NCI-H748 (cell line): ENCODE measurements around the gene STK40.

ENCODE experiments used
- DNase-seq: peaks from one replicate; lab custom pipeline; 2025; ENCODE audit not compliant: unreplicated experiment; lab: John Stamatoyannopoulos, UW

STK40 gene

GRCh38 chr1:36346741-36347370, 38.9 kb downstream of the STK40 start:
- no peak for DNase-seq

GRCh38 chr1:36345353-36345752, 40.4 kb downstream of the STK40 start:
- DNase-seq: no peak

- DNase-seq: no peak
Observed at GRCh38 chr1:36344395-36344680, 41.4 kb downstream of the STK40 start.

- DNase-seq: no peak
Observed at GRCh38 chr1:36343651-36344394, 41.9 kb downstream of the STK40 start.

GRCh38 chr1:36342426-36343185, 43.1 kb downstream of the STK40 start:
- DNase-seq: no peak

- DNase-seq: no peak
Observed at GRCh38 chr1:36341626-36342320, 44.0 kb downstream of the STK40 start.

- no peak for DNase-seq
Observed at GRCh38 chr1:36339615-36340014, 46.1 kb downstream of the STK40 start.

GRCh38 chr1:36339215-36339614, 46.5 kb downstream of the STK40 start:
- no peak for DNase-seq

GRCh38 chr1:36337830-36338229, 47.9 kb downstream of the STK40 start:
- DNase-seq: no peak

- no peak for DNase-seq
Observed at GRCh38 chr1:36330940-36331339, 54.8 kb downstream of the STK40 start.

- DNase-seq: no peak
Observed at GRCh38 chr1:36329817-36330216, 55.9 kb downstream of the STK40 start.

- DNase-seq: peak; percentile 17
Observed at GRCh38 chr1:36328713-36329112, 57.0 kb downstream of the STK40 start.

- DNase-seq: no peak
Observed at GRCh38 chr1:36328088-36328480, 57.6 kb downstream of the STK40 start.

- peak; percentile 5 for DNase-seq
Observed at GRCh38 chr1:36327421-36328087, 58.2 kb downstream of the STK40 start.

GRCh38 chr1:36326499-36326898, 59.2 kb downstream of the STK40 start:
- DNase-seq: peak; percentile 11

- DNase-seq: no peak
Observed at GRCh38 chr1:36324353-36324703, 61.4 kb downstream of the STK40 start.

- peak; percentile 36 for DNase-seq
Observed at GRCh38 chr1:36323636-36324352, 61.9 kb downstream of the STK40 start, which contains the start of gene EVA1B. Gene EVA1B, minus strand, starts transcription at chr1:36323645. Its CDS starts 608 bp downstream, at chr1:36323037.

GRCh38 chr1:36322786-36323635, 62.7 kb downstream of the STK40 start:
- peak; percentile 34 for DNase-seq

- DNase-seq: peak; percentile 26
Observed at GRCh38 chr1:36322041-36322785, 63.5 kb downstream of the STK40 start.
